Muscle layer of colon (tissue), 2 donors: ENCODE data around the gene PIK3R5.

ENCODE experiments used
- H3K27ac ChIP-seq: one replicate; pipeline ENCODE4 v1.7.0; 2013; ENCODE audit warnings: low read depth, mild to moderate bottlenecking, low read length, moderate library complexity
- H3K27me3 ChIP-seq, 2 donors: one replicate each; pipeline ENCODE4 v1.7.0; 2013; ENCODE audit warnings: low read length in 2 of 2, mild to moderate bottlenecking in 2 of 2; ENCODE audit not compliant: insufficient read depth in 2 of 2, control insufficient read depth in 1 of 2
- H3K36me3 ChIP-seq: one replicate; pipeline ENCODE4 v1.7.0; 2013; ENCODE audit warnings: mild to moderate bottlenecking, low read length; ENCODE audit not compliant: insufficient read depth
- H3K4me1 ChIP-seq: one replicate; pipeline ENCODE4 v1.7.0; 2013; ENCODE audit warnings: mild to moderate bottlenecking, low read length; ENCODE audit not compliant: insufficient read depth
- H3K4me3 ChIP-seq, 2 donors: one replicate each; pipeline ENCODE4 v1.7.0; 2013; ENCODE audit warnings: low read length in 2 of 2, low read depth in 1 of 2, mild to moderate bottlenecking in 1 of 2, moderate library complexity in 1 of 2
- H3K9ac ChIP-seq: one replicate; pipeline ENCODE4 v1.7.0; 2013; ENCODE audit warnings: low read length
- H3K9me3 ChIP-seq: one replicate; pipeline ENCODE4 v1.7.0; 2013; ENCODE audit warnings: mild to moderate bottlenecking, low read length
- donor health status: abdominal sarcoma.
- donor health status: Adenocarcinoma of cecum.

The PIK3R5 gene

GRCh38 chr17:8869114-8869815 is 96.2 kb downstream of the PIK3R5 start:
- no peaks in the 10 kb centered on the region for H3K9me3 ChIP-seq
- no peaks in the 10 kb centered on the region for H3K36me3 ChIP-seq
- H3K9ac ChIP-seq = no peak overlapping the region
- H3K4me1 ChIP-seq = no peaks in the 10 kb centered on the region
- no peak overlapping the region for H3K27ac ChIP-seq
- peaks cover 0 to 9% of the 10 kb centered on the region in 2 donors for H3K27me3 ChIP-seq
- no peak overlapping the region for H3K4me3 ChIP-seq

GRCh38 chr17:8868529-8868951 is 97.0 kb downstream of the PIK3R5 start:
- no peaks in the 10 kb centered on the region for H3K4me1 ChIP-seq
- H3K27ac ChIP-seq = no peak overlapping the region
- H3K9ac ChIP-seq = no peak overlapping the region
- no peaks in the 10 kb centered on the region for H3K36me3 ChIP-seq
- peaks cover 0 to 2% of the 10 kb centered on the region in 2 donors for H3K27me3 ChIP-seq
- H3K9me3 ChIP-seq = no peaks in the 10 kb centered on the region
- no peak overlapping the region for H3K4me3 ChIP-seq

- Histone ChIP-seq H3K9ac (no peak overlapping the region), H3K27me3 (no peaks in the 10 kb centered on the region), H3K4me1 (no peaks in the 10 kb centered on the region), H3K36me3 (no peaks in the 10 kb centered on the region), H3K27ac (no peak overlapping the region), H3K4me3 (no peak overlapping the region), H3K9me3 (no peaks in the 10 kb centered on the region)
Observed at GRCh38 chr17:8868092-8868491, 97.4 kb downstream of the PIK3R5 start.

- H3K4me3 ChIP-seq = no peak within 1 kb of the TSS
- H3K27ac ChIP-seq = no peak within 1 kb of the TSS
- H3K4me1 ChIP-seq = no peaks in the 10 kb centered on the region
- no peak within 1 kb of the TSS for H3K9ac ChIP-seq
- H3K27me3 ChIP-seq = no peaks in the 10 kb centered on the region
- no peaks in the 10 kb centered on the region for H3K36me3 ChIP-seq
- H3K9me3 ChIP-seq = no peaks in the 10 kb centered on the region
Observed at GRCh38 chr17:8867361-8867981, 98.0 kb downstream of the PIK3R5 start, which contains the start of gene PIK3R6. Gene PIK3R6, minus strand, starts transcription at chr17:8867674. Its CDS starts 17,880 bp downstream, at chr17:8849794.

- Histone ChIP-seq H3K27ac (no peak overlapping the region), H3K36me3 (no peaks in the 10 kb centered on the region), H3K27me3 (no peaks in the 10 kb centered on the region), H3K4me1 (no peaks in the 10 kb centered on the region), H3K9ac (no peak overlapping the region), H3K9me3 (no peaks in the 10 kb centered on the region), H3K4me3 (no peak overlapping the region)
Observed at GRCh38 chr17:8865811-8866210, 99.7 kb downstream of the PIK3R5 start.

- H3K9me3 ChIP-seq = no peaks in the 10 kb centered on the region
- no peaks in the 10 kb centered on the region for H3K27me3 ChIP-seq
- H3K36me3 ChIP-seq = no peaks in the 10 kb centered on the region
- H3K4me3 ChIP-seq = no peak overlapping the region
- H3K9ac ChIP-seq = no peak overlapping the region
- no peak overlapping the region for H3K27ac ChIP-seq
- H3K4me1 ChIP-seq = no peaks in the 10 kb centered on the region
Observed at GRCh38 chr17:8865385-8865784, 100.1 kb downstream of the PIK3R5 start.

GRCh38 chr17:8862213-8863056 is 103.1 kb downstream of the PIK3R5 start:
- Histone ChIP-seq H3K4me1 (no peaks in the 10 kb centered on the region), H3K9ac (no peak overlapping the region), H3K36me3 (no peaks in the 10 kb centered on the region), H3K27ac (no peak overlapping the region), H3K9me3 (no peaks in the 10 kb centered on the region), H3K4me3 (no peak overlapping the region), H3K27me3 (no peaks in the 10 kb centered on the region)

- no peaks in the 10 kb centered on the region for H3K9me3 ChIP-seq
- H3K36me3 ChIP-seq = no peaks in the 10 kb centered on the region
- no peak overlapping the region for H3K4me3 ChIP-seq
- no peaks in the 10 kb centered on the region for H3K27me3 ChIP-seq
- no peak overlapping the region for H3K9ac ChIP-seq
- no peak overlapping the region for H3K27ac ChIP-seq
- no peaks in the 10 kb centered on the region for H3K4me1 ChIP-seq
Observed at GRCh38 chr17:8861495-8862181, 103.9 kb downstream of the PIK3R5 start.

- Histone ChIP-seq H3K4me1 (no peaks in the 10 kb centered on the region), H3K27ac (no peak overlapping the region), H3K4me3 (no peak overlapping the region), H3K9ac (no peak overlapping the region), H3K36me3 (no peaks in the 10 kb centered on the region), H3K27me3 (no peaks in the 10 kb centered on the region), H3K9me3 (no peaks in the 10 kb centered on the region)
Observed at GRCh38 chr17:8859804-8860430, 105.6 kb downstream of the PIK3R5 start.

GRCh38 chr17:8859027-8859803 is 106.3 kb downstream of the PIK3R5 start:
- Histone ChIP-seq H3K27me3 (no peaks in the 10 kb centered on the region), H3K4me1 (no peaks in the 10 kb centered on the region), H3K36me3 (no peaks in the 10 kb centered on the region), H3K9ac (no peak overlapping the region), H3K27ac (no peak overlapping the region), H3K9me3 (no peaks in the 10 kb centered on the region), H3K4me3 (no peak overlapping the region)
